ENCODE measurements around the gene DDIAS.

DNA sequence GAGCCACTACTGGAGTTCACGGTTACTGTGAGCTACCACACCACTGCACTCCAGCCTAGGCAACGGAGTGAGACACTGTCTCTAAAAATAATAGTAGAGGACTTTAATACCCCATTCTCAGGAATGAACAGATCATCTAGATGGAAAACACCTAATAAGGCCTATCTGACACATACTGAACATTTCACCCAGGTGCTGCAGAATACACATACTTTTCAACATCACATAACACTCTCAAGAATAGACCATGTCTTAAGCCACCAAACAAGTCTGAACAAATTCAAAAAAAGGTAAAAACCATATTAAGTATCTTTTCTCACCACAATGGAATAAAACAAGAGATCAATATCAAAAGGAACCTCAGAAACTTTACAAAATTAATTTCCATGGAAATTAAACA, 37.9 kb downstream of the DDIAS start:
- TF ChIP-seq, protein P1, sequence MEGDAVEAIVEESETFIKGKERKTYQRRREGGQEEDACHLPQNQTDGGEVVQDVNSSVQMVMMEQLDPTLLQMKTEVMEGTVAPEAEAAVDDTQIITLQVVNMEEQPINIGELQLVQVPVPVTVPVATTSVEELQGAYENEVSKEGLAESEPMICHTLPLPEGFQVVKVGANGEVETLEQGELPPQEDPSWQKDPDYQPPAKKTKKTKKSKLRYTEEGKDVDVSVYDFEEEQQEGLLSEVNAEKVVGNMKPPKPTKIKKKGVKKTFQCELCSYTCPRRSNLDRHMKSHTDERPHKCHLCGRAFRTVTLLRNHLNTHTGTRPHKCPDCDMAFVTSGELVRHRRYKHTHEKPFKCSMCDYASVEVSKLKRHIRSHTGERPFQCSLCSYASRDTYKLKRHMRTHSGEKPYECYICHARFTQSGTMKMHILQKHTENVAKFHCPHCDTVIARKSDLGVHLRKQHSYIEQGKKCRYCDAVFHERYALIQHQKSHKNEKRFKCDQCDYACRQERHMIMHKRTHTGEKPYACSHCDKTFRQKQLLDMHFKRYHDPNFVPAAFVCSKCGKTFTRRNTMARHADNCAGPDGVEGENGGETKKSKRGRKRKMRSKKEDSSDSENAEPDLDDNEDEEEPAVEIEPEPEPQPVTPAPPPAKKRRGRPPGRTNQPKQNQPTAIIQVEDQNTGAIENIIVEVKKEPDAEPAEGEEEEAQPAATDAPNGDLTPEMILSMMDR (conservative IDR thresholded peaks at IDR 0.05): no peak
- TF ChIP-seq EZH2 (IDR thresholded peaks at IDR 0.05; ENCODE audit: low read depth): no peak

Data from PC-9 (cell line).